HG02588 (cell line): Measurements from ENCODE around the gene UGCG.

Source experiments
- ATAC-seq: cut with Tn5 transposase; IDR thresholded peaks from one replicate; pipeline ENCODE4 v1.9.1; 2021; ENCODE audit warnings: mild to moderate bottlenecking, moderate library complexity; ENCODE audit not compliant: unreplicated experiment

Gene UGCG

DNA sequence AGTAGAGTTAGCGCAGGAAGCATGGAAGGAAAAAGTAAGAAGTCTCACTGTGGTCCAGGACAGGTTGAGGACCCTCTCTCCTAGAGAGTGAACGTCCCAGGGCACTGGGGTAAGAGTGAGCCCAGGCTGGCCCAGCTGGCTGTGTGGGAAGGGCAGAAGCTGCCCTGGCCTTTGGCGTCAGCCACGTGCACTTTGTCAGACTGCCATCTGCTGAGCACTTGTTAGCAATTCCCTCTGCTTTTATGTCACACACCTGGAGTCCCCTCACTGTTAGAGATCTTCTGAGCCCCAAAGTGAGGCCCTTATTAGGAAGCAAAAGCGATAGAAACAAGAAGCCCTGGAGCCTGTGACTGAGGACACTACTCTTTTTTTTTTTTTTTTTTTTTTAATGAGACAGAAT is 79.1 kb downstream of the UGCG start:
- ATAC-seq, result no peak

DNA sequence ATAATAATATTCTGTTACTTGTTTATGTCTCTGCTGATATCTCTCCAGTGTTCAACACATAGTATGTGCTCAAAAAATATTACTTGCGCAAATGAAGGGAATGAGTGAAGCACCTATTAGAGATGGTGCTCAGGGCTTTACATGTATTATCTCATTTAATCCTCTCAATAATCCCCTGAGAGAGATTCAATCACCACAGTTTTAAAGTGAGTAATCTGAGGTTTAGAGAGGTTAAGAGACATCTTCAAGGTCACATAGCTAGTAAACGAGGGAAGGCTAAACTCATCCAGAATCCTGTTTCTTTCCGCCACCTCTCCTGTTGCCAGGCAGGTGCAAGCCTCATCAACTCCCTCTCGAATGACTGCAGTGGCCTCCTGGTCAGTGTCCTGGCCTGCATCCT is 82.0 kb downstream of the UGCG start:
- no peak for ATAC-seq

DNA sequence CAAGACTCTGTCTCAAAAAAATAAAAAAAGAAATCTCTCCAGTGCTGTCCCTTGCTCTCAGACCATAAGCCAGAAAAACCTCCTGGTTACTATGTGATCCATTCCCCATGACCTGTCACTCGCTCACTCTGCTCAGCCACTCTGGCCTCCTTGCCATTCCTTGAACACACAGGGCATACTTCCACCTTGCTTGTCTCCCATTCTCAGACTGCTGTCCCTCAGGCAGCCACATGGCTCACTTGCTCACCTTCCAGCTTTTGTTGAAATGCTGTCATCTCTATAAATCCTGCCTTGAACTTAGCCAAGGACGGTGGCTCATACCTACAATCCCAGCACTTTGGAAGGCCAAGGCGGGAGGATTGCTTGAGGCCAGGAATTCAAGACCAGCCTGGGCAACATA is 82.9 kb downstream of the UGCG start:
- no peak for ATAC-seq

DNA sequence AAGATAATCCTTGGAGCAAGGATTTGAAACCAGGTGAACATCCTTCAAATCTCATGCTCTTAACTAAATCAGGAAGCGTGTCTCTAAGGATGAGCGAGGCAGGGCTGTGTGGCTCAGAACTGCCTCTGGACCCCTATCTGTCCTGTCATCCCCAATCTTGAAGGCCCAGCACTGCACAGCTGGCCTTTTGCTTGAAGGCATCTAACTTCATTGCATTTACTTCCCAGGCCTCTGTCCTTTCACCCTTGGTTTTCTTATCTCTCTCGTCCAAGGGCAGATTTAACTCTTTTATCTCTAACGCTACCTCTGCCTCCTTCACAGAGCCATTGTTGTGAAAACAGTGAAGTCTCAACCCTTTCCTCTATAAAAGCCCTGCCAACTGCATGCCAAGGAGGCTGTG is 83.8 kb downstream of the UGCG start:
- ATAC-seq, result no peak

DNA sequence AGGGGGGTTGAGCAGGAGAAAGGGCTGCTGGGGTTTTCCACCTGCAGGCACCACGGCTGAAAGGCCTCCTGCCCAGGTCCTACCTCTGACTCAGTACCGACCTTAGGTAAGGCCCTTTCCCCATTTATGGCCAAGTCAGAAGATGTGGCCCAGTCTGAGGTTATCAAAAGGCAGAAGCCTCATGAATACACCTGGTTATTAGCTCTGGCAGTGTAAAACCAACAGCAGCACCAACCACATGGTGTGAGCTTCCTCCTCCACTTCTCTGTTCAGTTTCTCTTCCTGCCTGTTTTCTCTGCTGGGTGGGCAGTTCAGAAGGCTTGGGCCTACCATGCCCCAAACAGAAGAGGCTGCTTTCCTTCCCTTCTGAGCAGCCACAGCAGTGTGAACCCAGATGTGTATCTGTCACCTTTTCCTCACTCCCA is 86.9 kb downstream of the UGCG start:
- peak; percentile 79 for ATAC-seq

DNA sequence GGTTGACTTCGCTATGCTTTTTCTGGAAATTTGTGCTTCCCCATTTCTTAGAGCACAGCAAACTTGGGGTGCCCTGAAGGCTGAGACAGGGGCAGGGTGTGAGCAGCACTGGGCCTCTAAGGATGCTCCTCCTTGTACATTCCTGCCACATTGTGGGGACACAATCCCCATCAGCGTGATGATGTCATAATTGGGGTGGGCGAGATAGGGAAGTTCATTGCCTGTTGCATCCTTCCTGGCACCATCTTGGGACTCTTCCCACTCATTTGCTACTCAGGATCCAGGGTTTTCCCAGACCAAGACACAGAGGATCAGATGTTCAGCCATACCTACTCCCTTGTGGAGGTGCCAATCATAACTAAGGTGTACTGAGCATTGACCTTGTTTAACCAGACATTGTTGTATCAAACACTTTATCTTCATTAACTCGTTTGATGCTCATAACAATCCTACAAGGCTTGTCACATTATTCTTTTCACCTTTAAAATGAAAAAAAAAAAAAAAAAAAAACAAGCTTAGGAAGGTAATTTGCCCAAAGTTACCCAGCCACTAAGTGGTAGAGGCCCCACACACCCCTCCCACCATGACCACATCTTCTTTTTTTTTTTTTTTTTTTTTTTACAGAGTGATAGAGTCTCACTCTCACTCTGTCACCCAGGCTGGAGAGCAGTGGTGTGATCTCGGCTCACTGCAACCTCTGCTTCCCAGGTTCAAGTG is 87.6 kb downstream of the UGCG start:
- no peak for ATAC-seq
